HFFc6 (cell line): ENCODE results near the gene GUCY1A2. TPM values are rescaled to one million over a fixed set of nuclear protein-coding genes. Genes with fewer than 3 reads are reported as not detected.

Source experiments
- DNase-seq: peaks from one replicate; pipeline ENCODE4 v3.0.0-alpha.2; 2018
- H3K27ac Mint-ChIP-seq: 2 replicates; pipeline ENCODE4 v1.8.0; 2020; ENCODE audit warnings: mild to moderate bottlenecking, mixed read lengths
- H3K27me3 Mint-ChIP-seq: 2 replicates; pipeline ENCODE4 v1.8.0; 2021; ENCODE audit warnings: mild to moderate bottlenecking, moderate library complexity, mixed read lengths; ENCODE audit not compliant: insufficient read depth
- H3K36me3 Mint-ChIP-seq: 2 replicates; pipeline ENCODE4 v1.8.0; 2021; ENCODE audit warnings: low read depth, mixed read lengths
- H3K4me1 Mint-ChIP-seq: 2 replicates; pipeline ENCODE4 v1.8.0; 2020; ENCODE audit warnings: low read depth, mixed read lengths
- H3K4me3 Mint-ChIP-seq: 2 replicates; pipeline ENCODE4 v1.8.0; 2020; ENCODE audit warnings: mild to moderate bottlenecking, moderate library complexity, mixed read lengths
- H3K9me3 Mint-ChIP-seq: 2 replicates; pipeline ENCODE4 v1.8.0; 2020; ENCODE audit warnings: mild to moderate bottlenecking, mixed read lengths
- CTCF ChIP-seq: fragments of 200-600 bp; sonication (generic); IDR thresholded peaks from 2 replicates; pipeline ENCODE4 v1.5.0; 2021; ENCODE audit warnings: antibody characterized with exemption, mild to moderate bottlenecking
- total RNA-seq, 6 experiments: library from RNA; stranded (reverse); fragmentation: NEBNext Ultra II Directional; extraction: Animal tissue kit (Norgen Biotek cat#: 25700); gene quantifications; 2 replicates in 1 of 6; 3 replicates in 5 of 6; pipeline ENCODE4 v1.2.3, GENCODE V29; 2021

Gene GUCY1A2
- total RNA-seq, 6 experiments from 2014 or later: 0.05 to 0.21 (median 0.10) TPM; not detected in 1

GRCh38 chr11:106818443-106818842, 199.8 kb downstream of the GUCY1A2 start:
- H3K36me3 Mint-ChIP-seq: no peaks in the 10 kb centered on the region
- no peak overlapping the region for H3K27ac Mint-ChIP-seq
- no peak overlapping the region for H3K4me3 Mint-ChIP-seq

GRCh38 chr11:106815209-106815608, 203.1 kb downstream of the GUCY1A2 start:
- H3K4me3 Mint-ChIP-seq: no peak overlapping the region
- TF ChIP-seq CTCF: no peak
- no peaks in the 10 kb centered on the region for H3K27me3 Mint-ChIP-seq
- no peaks in the 10 kb centered on the region for H3K4me1 Mint-ChIP-seq
- H3K9me3 Mint-ChIP-seq: peaks cover 15% of the 10 kb centered on the region
- H3K36me3 Mint-ChIP-seq: no peaks in the 10 kb centered on the region
- DNase-seq: no peak
- H3K27ac Mint-ChIP-seq: no peak overlapping the region

More at GRCh38 chr11:106818443-106818842, 199.8 kb downstream of the GUCY1A2 start:
- DNase-seq: no peak
- H3K9me3 Mint-ChIP-seq: peaks cover 23% of the 10 kb centered on the region
- no peaks in the 10 kb centered on the region for H3K4me1 Mint-ChIP-seq
- TF ChIP-seq CTCF: no peak
- H3K27me3 Mint-ChIP-seq: no peaks in the 10 kb centered on the region

GRCh38 chr11:106813806-106814205, 204.5 kb downstream of the GUCY1A2 start:
- no peak for TF ChIP-seq CTCF
- Mint-ChIP-seq H3K9me3 (peaks cover 18% of the 10 kb centered on the region), H3K27ac (no peak overlapping the region), H3K36me3 (no peaks in the 10 kb centered on the region), H3K4me1 (no peaks in the 10 kb centered on the region), H3K4me3 (no peak overlapping the region), H3K27me3 (no peaks in the 10 kb centered on the region)
- no peak for DNase-seq

GRCh38 chr11:106794058-106794457, 224.2 kb downstream of the GUCY1A2 start:
- Mint-ChIP-seq H3K36me3 (no peaks in the 10 kb centered on the region), H3K27ac (no peak overlapping the region), H3K9me3 (peaks cover 34% of the 10 kb centered on the region), H3K27me3 (peaks cover 3% of the 10 kb centered on the region; the same call in 1 of the 2 replicates), H3K4me1 (no peaks in the 10 kb centered on the region), H3K4me3 (no peak overlapping the region)
- TF ChIP-seq CTCF: no peak
- no peak for DNase-seq

- TF ChIP-seq CTCF: no peak
- DNase-seq: no peak
- H3K27ac Mint-ChIP-seq: no peak overlapping the region
- H3K4me1 Mint-ChIP-seq: no peaks in the 10 kb centered on the region
- H3K9me3 Mint-ChIP-seq: peaks cover 27% of the 10 kb centered on the region
- no peaks in the 10 kb centered on the region for H3K36me3 Mint-ChIP-seq
- no peak overlapping the region for H3K4me3 Mint-ChIP-seq
- H3K27me3 Mint-ChIP-seq: no peaks in the 10 kb centered on the region
Measured at GRCh38 chr11:106789406-106789805, 228.9 kb downstream of the GUCY1A2 start.

- Mint-ChIP-seq H3K4me3 (no peak overlapping the region), H3K27me3 (no peaks in the 10 kb centered on the region)
- DNase-seq: no peak
Measured at GRCh38 chr11:106787454-106787853, 230.8 kb downstream of the GUCY1A2 start.

More at GRCh38 chr11:106787454-106787853, 230.8 kb downstream of the GUCY1A2 start:
- TF ChIP-seq CTCF: no peak
- Mint-ChIP-seq H3K4me1 (no peaks in the 10 kb centered on the region), H3K9me3 (peaks cover 36% of the 10 kb centered on the region), H3K36me3 (no peaks in the 10 kb centered on the region), H3K27ac (no peak overlapping the region)
